DMS 273 treated with DMSO at 0.1 percent for 48 hours (cell line): ENCODE data around the gene ANKMY2.
A peak's percentile ranks its signal among the peaks of the same experiment; 100 is the strongest.
"Not testable (repeated sequence)": the region's sequence is repeated elsewhere in the genome, so short reads cannot be mapped to it uniquely, and the experiment has no call there.

Experiments
- DNase-seq: peaks from one replicate; lab custom pipeline; 2025; lab: John Stamatoyannopoulos, UW

Gene ANKMY2

GRCh38 chr7:16626388-16626787 lies 19.2 kb downstream of the ANKMY2 start:
- no peak for DNase-seq

GRCh38 chr7:16619979-16620408 lies 25.6 kb downstream of the ANKMY2 start:
- DNase-seq: no peak

- DNase-seq: no peak
Observed at GRCh38 chr7:16616542-16616941, 29.0 kb downstream of the ANKMY2 start.

- no peak for DNase-seq
Observed at GRCh38 chr7:16616122-16616521, 29.4 kb downstream of the ANKMY2 start.

- DNase-seq: no peak
Observed at GRCh38 chr7:16615228-16615627, 30.3 kb downstream of the ANKMY2 start.

- no peak for DNase-seq
Observed at GRCh38 chr7:16611711-16612110, 33.8 kb downstream of the ANKMY2 start.

GRCh38 chr7:16609842-16610450 lies 35.6 kb downstream of the ANKMY2 start:
- DNase-seq: no peak

GRCh38 chr7:16606704-16607103 lies 38.9 kb downstream of the ANKMY2 start:
- DNase-seq: no peak

GRCh38 chr7:16604054-16604453 lies 41.5 kb downstream of the ANKMY2 start:
- DNase-seq: no peak

GRCh38 chr7:16603633-16604032 lies 41.9 kb downstream of the ANKMY2 start:
- DNase-seq: no peak

- no peak for DNase-seq
Observed at GRCh38 chr7:16599860-16600259, 45.7 kb downstream of the ANKMY2 start.

GRCh38 chr7:16598015-16598414 lies 47.5 kb downstream of the ANKMY2 start:
- no peak for DNase-seq

GRCh38 chr7:16595596-16595995 lies 50.0 kb downstream of the ANKMY2 start:
- DNase-seq: not testable (repeated sequence)

GRCh38 chr7:16594676-16595075 lies 50.9 kb downstream of the ANKMY2 start:
- no peak for DNase-seq

- DNase-seq: no peak
Observed at GRCh38 chr7:16594061-16594460, 51.5 kb downstream of the ANKMY2 start.

GRCh38 chr7:16592395-16592794 lies 53.2 kb downstream of the ANKMY2 start:
- no peak for DNase-seq

GRCh38 chr7:16590424-16590823 lies 55.1 kb downstream of the ANKMY2 start:
- DNase-seq: no peak

- DNase-seq: no peak
Observed at GRCh38 chr7:16589881-16590280, 55.7 kb downstream of the ANKMY2 start.

- DNase-seq: peak; percentile 73
Observed at GRCh38 chr7:16587790-16588189, 57.8 kb downstream of the ANKMY2 start.

GRCh38 chr7:16587129-16587528 lies 58.4 kb downstream of the ANKMY2 start:
- no peak for DNase-seq

- DNase-seq: no peak
Observed at GRCh38 chr7:16586081-16586874, 59.3 kb downstream of the ANKMY2 start.

GRCh38 chr7:16585540-16585939 lies 60.0 kb downstream of the ANKMY2 start:
- DNase-seq: no peak

- DNase-seq: no peak
Observed at GRCh38 chr7:16583834-16584233, 61.7 kb downstream of the ANKMY2 start.

GRCh38 chr7:16581286-16581685 lies 64.3 kb downstream of the ANKMY2 start:
- DNase-seq: no peak
